Upper lobe of left lung (tissue), 4 donors: ENCODE measurements around the gene WSB2.
A peak's percentile ranks its signal among the peaks of the same experiment; 100 is the strongest.

Experiments used
- CTCF ChIP-seq, 6 experiments: fragments of 450-650 bp in 4 of 6; fragments of 200-600 bp in 2 of 6; sonication (generic) in 2 of 6; IDR thresholded peaks; one replicate each; pipeline ENCODE4 v1.5.1; 2016 to 2019; ENCODE audit warnings: antibody characterized with exemption in 6 of 6
- EP300 ChIP-seq, 4 donors: sonication (generic); formaldehyde crosslinking; IDR thresholded peaks; one replicate each; pipeline ENCODE4 v1.5.1; 2017; ENCODE audit warnings: antibody characterized with exemption in 4 of 4, control low read depth in 2 of 4
- POLR2A ChIP-seq, 4 donors: fragments of 450-650 bp; IDR thresholded peaks; one replicate each; pipeline ENCODE4 v1.5.1; 2016 to 2017; ENCODE audit warnings: antibody characterized with exemption in 4 of 4, mild to moderate bottlenecking in 2 of 4
- POLR2AphosphoS5 ChIP-seq, 2 donors: sonication (generic); formaldehyde crosslinking; IDR thresholded peaks; one replicate each; pipeline ENCODE4 v1.5.1; 2017; ENCODE audit warnings: antibody characterized with exemption in 2 of 2

- TF ChIP-seq EP300 (IDR thresholded peaks at IDR 0.05) (no peak), CTCF (IDR thresholded peaks at IDR 0.05) (peak in 1 of 6 experiments; percentile 7), POLR2A (IDR thresholded peaks at IDR 0.05) (no peak), POLR2AphosphoS5 (IDR thresholded peaks at IDR 0.05) (no peak)
Observed at GRCh38 chr12:118034429-118035189, 26.4 kb downstream of the WSB2 start.
